ENCODE measurements around the gene GABRQ.
"Not testable (repeated sequence)": the region's sequence is repeated elsewhere in the genome, so short reads cannot be mapped to it uniquely, and the experiment has no call there.

GABRQ gene

DNA sequence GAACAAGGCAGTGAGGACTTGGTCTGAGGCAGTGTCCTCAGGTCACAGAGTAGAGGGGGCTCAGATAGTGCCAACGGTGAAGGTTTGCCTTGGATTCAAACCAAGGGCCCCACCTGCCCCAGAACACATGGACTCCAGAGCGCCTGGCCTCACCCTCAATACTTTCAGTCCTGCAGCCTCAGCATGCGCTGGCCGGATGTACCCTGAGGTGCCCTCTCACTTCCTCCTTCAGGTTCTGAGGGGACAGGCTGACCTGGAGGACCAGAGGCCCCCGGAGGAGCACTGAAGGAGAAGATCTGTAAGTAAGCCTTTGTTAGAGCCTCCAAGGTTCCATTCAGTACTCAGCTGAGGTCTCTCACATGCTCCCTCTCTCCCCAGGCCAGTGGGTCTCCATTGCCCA lies 62.7 kb downstream of the GABRQ start:
- not testable (repeated sequence) for ATAC-seq (replicated peaks); H3K27me3 Mint-ChIP-seq; DNase-seq; H3K36me3 Mint-ChIP-seq (ENCODE audit: insufficient read depth); H3K27ac Mint-ChIP-seq; H3K4me1 Mint-ChIP-seq (ENCODE audit: low read depth in 2 of 2); H3K4me3 Mint-ChIP-seq; H3K9me3 Mint-ChIP-seq

DNA sequence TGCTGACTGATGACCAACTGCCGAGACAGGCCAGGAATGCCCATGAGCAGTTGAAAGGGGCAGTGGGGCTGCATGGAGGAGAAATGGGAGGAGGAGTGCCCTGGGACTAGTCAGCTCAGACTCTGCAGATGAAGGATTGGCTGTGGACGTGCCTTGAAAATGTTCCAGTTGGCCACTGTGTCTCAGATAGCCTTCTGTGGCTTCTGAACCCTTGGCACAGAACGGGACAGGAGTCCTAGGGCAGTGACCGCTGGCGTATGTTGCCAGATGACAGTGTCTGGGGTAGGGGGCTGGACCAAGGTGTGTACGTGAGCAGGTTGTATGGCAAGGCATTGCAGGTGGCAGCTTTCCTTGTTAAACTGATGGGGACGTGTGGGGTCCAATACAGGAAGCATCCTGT lies 68.8 kb downstream of the GABRQ start:
- not testable (repeated sequence) for H3K36me3 Mint-ChIP-seq (ENCODE audit: insufficient read depth); DNase-seq; H3K4me3 Mint-ChIP-seq; ATAC-seq (replicated peaks); H3K27me3 Mint-ChIP-seq; H3K4me1 Mint-ChIP-seq (ENCODE audit: low read depth in 2 of 2); H3K27ac Mint-ChIP-seq; H3K9me3 Mint-ChIP-seq
